Karpas-422 (cell line): Measurements from ENCODE around the gene CENPX. TPM values are rescaled to one million over a fixed set of nuclear protein-coding genes. Genes with fewer than 3 reads are reported as not detected.

Experiments used
- DNase-seq: peaks from one replicate; pipeline ENCODE4 v3.0.0-alpha.2; 2015
- H2AFZ ChIP-seq: fragments of 200-600 bp; sonication (generic); 2 replicates; pipeline ENCODE4 v1.6.1; 2014; ENCODE audit warnings: antibody characterized with exemption, low read length, mixed read lengths
- H3K27ac ChIP-seq: fragments of 200-600 bp; sonication (generic); 2 replicates; pipeline ENCODE4 v1.5.1; 2014; ENCODE audit warnings: mild to moderate bottlenecking, low read length, moderate library complexity
- H3K27me3 ChIP-seq: fragments of 200-600 bp; sonication (generic); 2 replicates; pipeline ENCODE4 v1.6.1; 2014; ENCODE audit warnings: low read length, mixed read lengths
- H3K36me3 ChIP-seq: fragments of 200-600 bp; sonication (generic); 2 replicates; pipeline ENCODE4 v1.6.1; 2014; ENCODE audit warnings: low read length, mixed read lengths; ENCODE audit not compliant: insufficient read depth
- H3K4me1 ChIP-seq: fragments of 200-600 bp; sonication (generic); 2 replicates; pipeline ENCODE4 v1.6.1; 2014; ENCODE audit warnings: mild to moderate bottlenecking, low read length, mixed read lengths
- H3K4me2 ChIP-seq: fragments of 200-600 bp; sonication (generic); 2 replicates; pipeline ENCODE4 v1.6.1; 2014; ENCODE audit warnings: low read length, low read depth, mild to moderate bottlenecking; ENCODE audit not compliant: poor library complexity, severe bottlenecking
- H3K4me3 ChIP-seq: fragments of 200-600 bp; sonication (generic); 2 replicates; pipeline ENCODE4 v1.5.1; 2014; ENCODE audit warnings: mild to moderate bottlenecking, antibody characterized with exemption, low read length, mixed read lengths
- H3K79me2 ChIP-seq: fragments of 200-600 bp; sonication (generic); 2 replicates; pipeline ENCODE4 v1.6.1; 2014; ENCODE audit warnings: mild to moderate bottlenecking, low read length, mixed read lengths
- H3K9ac ChIP-seq: fragments of 200-600 bp; sonication (generic); 2 replicates; pipeline ENCODE4 v1.6.0; 2014; ENCODE audit warnings: low read length
- H3K9me2 ChIP-seq: fragments of 200-600 bp; sonication (generic), shearing (Covaris generic); replicated peaks from 2 replicates; pipeline ENCODE4 v1.6.0; 2014; ENCODE audit warnings: mild to moderate bottlenecking, low read length, moderate library complexity; ENCODE audit not compliant: insufficient read depth
- H3K9me3 ChIP-seq: fragments of 300-700, 200-600 bp; sonication (generic); 2 replicates; pipeline ENCODE4 v1.6.1; 2014; ENCODE audit warnings: low read length, mixed read lengths
- H4K20me1 ChIP-seq: fragments of 200-600 bp; sonication (generic); 2 replicates; pipeline ENCODE4 v1.6.1; 2014; ENCODE audit warnings: mild to moderate bottlenecking, antibody characterized with exemption, low read length, low read depth; ENCODE audit not compliant: insufficient read depth
- total RNA-seq: library from RNA; depleted of rRNA; stranded (reverse); fragments of >200 nt; shearing (Covaris generic); gene quantifications from 2 replicates; pipeline ENCODE4 v1.2.3, GENCODE V29; 2014; ENCODE audit warnings: low replicate concordance

CENPX gene
- total RNA-seq, 1 experiment from 2014 or later = 51.4 TPM

DNA sequence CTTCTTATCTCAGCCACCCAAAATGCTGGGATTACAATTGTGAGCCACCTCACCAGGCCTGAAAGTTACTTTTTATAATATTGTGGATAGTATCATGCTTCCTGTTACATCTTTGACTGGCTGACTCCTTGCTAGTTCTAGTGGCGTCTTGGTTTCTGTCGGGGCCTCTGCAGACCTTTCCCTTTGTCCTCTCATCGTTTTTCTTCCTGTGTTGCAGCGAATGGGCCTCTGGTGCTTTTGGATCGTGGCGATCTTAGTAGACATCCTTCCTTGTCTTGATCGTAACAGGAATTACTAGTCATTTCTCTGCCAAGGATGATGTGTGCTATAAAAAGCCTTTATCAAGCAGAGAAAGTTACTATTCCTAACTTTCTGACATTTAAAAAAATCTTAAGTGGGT, 24.5 kb downstream of the CENPX start:
- no peaks in the 10 kb centered on the region for H3K4me1 ChIP-seq
- H3K36me3 ChIP-seq = no peaks in the 10 kb centered on the region
- DNase-seq = no peak
- no peaks in the 10 kb centered on the region for H4K20me1 ChIP-seq
- no peak overlapping the region for H3K27ac ChIP-seq
- H3K79me2 ChIP-seq = no peaks in the 10 kb centered on the region
- no peak overlapping the region for H3K4me3 ChIP-seq
- no peak overlapping the region for H3K9ac ChIP-seq
- H3K4me2 ChIP-seq = no peak overlapping the region
- no peaks in the 10 kb centered on the region for H3K9me2 ChIP-seq
- H3K27me3 ChIP-seq = no peaks in the 10 kb centered on the region
- no peaks in the 10 kb centered on the region for H3K9me3 ChIP-seq
- H2AFZ ChIP-seq = no peak overlapping the region

GRCh38 chr17:81996757-81997441, 25.8 kb downstream of the CENPX start:
- Histone ChIP-seq H3K27me3 (no peaks in the 10 kb centered on the region), H3K9ac (no peak overlapping the region), H3K9me2 (no peaks in the 10 kb centered on the region), H3K27ac (no peak overlapping the region), H4K20me1 (no peaks in the 10 kb centered on the region), H3K4me2 (no peak overlapping the region), H3K9me3 (no peaks in the 10 kb centered on the region), H3K4me1 (no peaks in the 10 kb centered on the region), H3K36me3 (no peaks in the 10 kb centered on the region), H3K79me2 (no peaks in the 10 kb centered on the region), H2AFZ (no peak overlapping the region), H3K4me3 (no peak overlapping the region)
- DNase-seq = no peak

DNA sequence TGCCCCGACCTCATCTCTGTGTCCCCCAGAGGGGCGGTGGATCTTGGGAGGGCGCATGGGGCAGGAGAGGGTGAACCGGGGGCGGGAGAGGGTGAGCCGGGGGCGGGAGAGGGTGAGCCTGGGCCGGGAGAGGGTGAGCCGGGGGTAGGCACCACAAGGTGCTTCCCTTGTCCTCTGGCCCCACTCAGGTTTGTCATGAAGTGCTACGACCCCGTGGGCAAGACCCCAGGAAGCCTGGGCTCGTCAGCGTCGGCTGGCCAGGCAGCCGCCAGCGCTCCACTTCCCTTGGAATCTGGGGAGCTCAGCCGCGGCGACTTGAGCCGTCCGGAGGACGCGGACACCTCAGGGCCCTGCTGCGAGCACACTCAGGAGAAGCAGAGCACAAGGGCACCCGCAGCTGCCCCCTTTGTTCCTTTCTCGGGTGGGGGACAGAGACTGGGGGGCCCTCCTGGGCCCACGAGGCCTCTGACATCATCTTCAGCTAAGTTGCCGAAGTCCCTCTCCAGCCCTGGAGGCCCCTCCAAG, 26.4 kb downstream of the CENPX start:
- no peak for DNase-seq
- Histone ChIP-seq H4K20me1 (no peaks in the 10 kb centered on the region), H3K4me2 (no peak overlapping the region), H2AFZ (no peak overlapping the region), H3K9ac (no peak overlapping the region), H3K27ac (no peak overlapping the region), H3K4me1 (no peaks in the 10 kb centered on the region), H3K79me2 (no peaks in the 10 kb centered on the region), H3K9me3 (no peaks in the 10 kb centered on the region), H3K36me3 (no peaks in the 10 kb centered on the region), H3K9me2 (no peaks in the 10 kb centered on the region), H3K4me3 (no peak overlapping the region), H3K27me3 (no peaks in the 10 kb centered on the region)

DNA sequence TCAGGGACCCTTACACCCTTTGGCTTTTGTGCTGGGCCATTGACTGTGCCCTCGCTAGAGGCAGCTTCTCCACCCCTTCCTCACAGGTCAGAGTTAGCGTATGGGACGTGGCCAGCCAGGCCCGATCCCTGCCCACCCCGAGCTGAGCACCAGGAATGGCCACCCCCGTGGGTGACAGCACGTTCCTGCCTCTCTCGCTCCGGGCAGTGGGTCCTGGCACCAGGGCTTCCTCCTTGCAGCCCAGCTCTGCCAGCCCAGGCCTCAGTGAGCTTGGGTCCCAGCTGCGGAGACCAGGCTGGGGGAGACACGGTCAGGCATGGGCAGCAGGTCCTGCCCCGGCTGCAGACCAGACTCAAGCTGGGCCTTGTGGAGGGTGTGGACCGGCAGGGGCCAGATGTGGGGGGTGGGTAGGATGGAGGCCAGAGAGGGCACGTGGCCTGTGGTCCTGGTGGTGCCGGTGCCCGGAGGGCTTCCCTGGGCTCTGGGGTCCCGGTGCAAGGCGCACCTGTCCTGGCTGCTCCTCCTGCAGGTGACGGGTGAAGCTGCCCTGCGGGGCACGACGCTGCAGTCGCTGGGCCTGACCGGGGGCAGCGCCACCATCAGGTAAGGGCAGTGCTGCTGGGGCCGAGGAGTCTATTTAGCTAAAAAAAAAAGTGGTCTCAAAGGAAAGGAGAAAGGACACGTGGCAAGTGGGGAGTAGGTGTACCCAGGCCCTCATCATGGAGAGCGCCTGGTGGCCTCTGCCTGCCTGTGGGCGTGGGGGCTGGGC, 27.0 kb downstream of the CENPX start:
- Histone ChIP-seq H3K4me2 (no peak overlapping the region), H3K4me3 (no peak overlapping the region), H3K79me2 (no peaks in the 10 kb centered on the region), H3K4me1 (no peaks in the 10 kb centered on the region), H4K20me1 (no peaks in the 10 kb centered on the region), H3K9me2 (no peaks in the 10 kb centered on the region), H3K9me3 (no peaks in the 10 kb centered on the region), H3K27me3 (no peaks in the 10 kb centered on the region), H3K9ac (no peak overlapping the region), H3K36me3 (no peaks in the 10 kb centered on the region), H3K27ac (no peak overlapping the region), H2AFZ (no peak overlapping the region)
- DNase-seq = no peak

DNA sequence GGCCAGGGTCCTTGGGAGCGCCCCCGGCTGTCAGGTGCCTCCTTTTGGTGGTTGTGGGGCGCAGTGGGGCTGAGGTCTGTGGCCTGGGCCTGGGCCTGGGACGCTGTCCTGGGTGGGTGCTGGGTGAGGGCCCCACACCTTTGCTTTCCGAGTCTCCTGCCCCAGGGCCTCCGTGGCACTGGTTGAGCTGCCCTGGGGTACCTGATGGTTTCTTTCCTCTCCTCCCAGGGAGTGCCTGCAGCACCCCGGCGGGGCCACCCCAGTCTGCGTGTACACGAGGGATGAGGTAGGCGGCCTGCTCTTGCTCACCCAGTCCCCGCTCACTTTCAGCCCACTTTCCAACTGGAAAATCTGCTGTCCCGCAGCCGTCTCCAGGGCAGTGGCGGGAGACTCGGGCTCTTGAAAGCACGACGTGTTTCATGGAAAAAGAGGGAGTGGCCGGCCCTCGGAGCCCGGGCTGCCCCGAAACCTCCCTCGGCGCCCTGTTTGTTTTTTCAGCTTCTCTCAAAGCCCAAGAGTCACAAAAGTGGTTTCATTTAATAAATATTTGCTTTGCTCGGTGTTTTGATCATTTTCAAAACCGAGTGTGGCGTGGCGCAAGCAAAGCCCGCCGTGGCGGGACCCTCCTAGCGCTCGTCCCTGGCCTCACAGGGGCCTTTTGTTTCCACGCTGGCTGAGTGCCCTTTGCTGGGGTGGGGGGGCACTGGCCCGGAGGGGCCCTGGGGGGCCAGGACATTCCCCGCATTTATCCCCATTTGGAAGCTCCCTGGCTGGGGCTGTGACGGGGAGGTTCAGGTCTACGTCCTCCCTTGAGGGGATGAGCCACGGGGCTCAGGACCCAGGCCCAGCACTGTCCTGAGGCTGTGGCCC, 27.9 kb downstream of the CENPX start:
- no peaks in the 10 kb centered on the region for H3K4me1 ChIP-seq
- no peak overlapping the region for H3K4me2 ChIP-seq
- no peaks in the 10 kb centered on the region for H4K20me1 ChIP-seq
- no peaks in the 10 kb centered on the region for H3K9me2 ChIP-seq
- H3K27ac ChIP-seq = no peak overlapping the region
- H3K9me3 ChIP-seq = no peaks in the 10 kb centered on the region
- H3K9ac ChIP-seq = no peak overlapping the region
- H3K27me3 ChIP-seq = no peaks in the 10 kb centered on the region
- no peak overlapping the region for H3K4me3 ChIP-seq
- H2AFZ ChIP-seq = no peak overlapping the region
- H3K36me3 ChIP-seq = no peaks in the 10 kb centered on the region
- DNase-seq = no peak
- no peaks in the 10 kb centered on the region for H3K79me2 ChIP-seq

GRCh38 chr17:81993729-81994592, 28.7 kb downstream of the CENPX start:
- H4K20me1 ChIP-seq = no peaks in the 10 kb centered on the region
- no peak for DNase-seq
- no peaks in the 10 kb centered on the region for H3K4me1 ChIP-seq
- H3K4me2 ChIP-seq = no peak overlapping the region
- no peaks in the 10 kb centered on the region for H3K79me2 ChIP-seq
- no peaks in the 10 kb centered on the region for H3K9me2 ChIP-seq
- no peaks in the 10 kb centered on the region for H3K36me3 ChIP-seq
- H3K9me3 ChIP-seq = no peaks in the 10 kb centered on the region
- no peaks in the 10 kb centered on the region for H3K27me3 ChIP-seq
- H3K27ac ChIP-seq = no peak overlapping the region
- H2AFZ ChIP-seq = no peak overlapping the region
- H3K4me3 ChIP-seq = no peak overlapping the region
- H3K9ac ChIP-seq = no peak overlapping the region

DNA sequence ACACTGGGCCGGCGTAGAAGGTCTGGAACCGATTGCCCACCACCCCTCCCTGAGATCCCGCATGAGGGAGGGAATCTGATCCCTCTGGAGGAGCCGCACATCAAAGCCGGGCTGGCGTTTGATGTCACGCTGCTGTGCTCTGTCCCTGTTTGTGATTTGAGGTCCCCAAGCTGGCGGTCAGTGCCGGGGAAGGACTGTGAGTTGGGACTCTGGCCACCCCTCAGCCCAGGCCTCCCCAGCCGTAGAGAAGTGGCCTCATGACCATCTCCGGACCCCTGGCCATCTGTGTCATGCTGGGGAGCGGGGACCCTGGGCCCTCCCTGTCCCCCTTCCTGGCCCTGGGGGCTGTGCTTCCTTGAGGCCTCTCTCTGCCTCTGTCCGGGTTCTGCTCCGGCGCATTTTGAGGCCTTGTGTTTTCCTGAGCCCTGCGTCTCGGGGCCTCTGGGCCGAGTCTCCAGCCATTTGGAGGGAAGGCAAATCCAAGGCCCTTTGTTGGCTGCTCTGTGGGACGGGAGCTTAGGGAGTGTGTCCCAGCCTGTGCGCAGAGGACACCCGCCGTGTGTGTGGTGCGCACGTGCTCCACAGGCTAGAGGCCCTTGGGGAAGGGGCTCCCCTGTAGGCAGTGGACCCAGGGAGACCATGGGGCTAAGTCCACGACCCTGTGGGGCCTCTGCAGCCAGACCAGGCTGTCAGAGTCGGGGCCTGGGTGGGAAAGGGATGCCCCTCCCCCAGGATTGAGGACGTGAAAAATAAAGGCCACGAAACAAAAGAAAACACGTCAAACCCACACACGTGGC, 30.2 kb downstream of the CENPX start:
- DNase-seq = no peak
- H3K9me3 ChIP-seq = no peaks in the 10 kb centered on the region
- no peak overlapping the region for H3K4me3 ChIP-seq
- no peaks in the 10 kb centered on the region for H4K20me1 ChIP-seq
- no peaks in the 10 kb centered on the region for H3K79me2 ChIP-seq
- H3K4me2 ChIP-seq = no peak overlapping the region
- H3K4me1 ChIP-seq = no peaks in the 10 kb centered on the region
- no peaks in the 10 kb centered on the region for H3K36me3 ChIP-seq
- H3K9ac ChIP-seq = no peak overlapping the region
- no peaks in the 10 kb centered on the region for H3K27me3 ChIP-seq
- H3K27ac ChIP-seq = no peak overlapping the region
- H3K9me2 ChIP-seq = no peaks in the 10 kb centered on the region
- no peak overlapping the region for H2AFZ ChIP-seq
